AG09309 (cell line): ENCODE measurements around the gene ZNF618.

Experiments
- DNase-seq: peaks from one replicate; pipeline ENCODE4 v3.0.0-alpha.2; 2010; ENCODE audit warnings: low read depth
- H3K4me3 ChIP-seq: 2 replicates; pipeline ENCODE4 v1.5.1; 2011; ENCODE audit warnings: mild to moderate bottlenecking, low read depth, low read length, moderate library complexity; ENCODE audit not compliant: control insufficient read depth
- CTCF ChIP-seq: IDR thresholded peaks from 2 replicates; pipeline ENCODE4 v1.5.1; 2011; ENCODE audit warnings: mild to moderate bottlenecking, low read depth, low read length, inconsistent platforms; ENCODE audit not compliant: insufficient read depth, control insufficient read depth; ENCODE audit errors: missing control alignments

The ZNF618 gene

GRCh38 chr9:113928269-113928668, 52.2 kb downstream of the ZNF618 start:
- no peak for TF ChIP-seq CTCF
- H3K4me3 ChIP-seq = no peak overlapping the region
- DNase-seq = no peak

DNA sequence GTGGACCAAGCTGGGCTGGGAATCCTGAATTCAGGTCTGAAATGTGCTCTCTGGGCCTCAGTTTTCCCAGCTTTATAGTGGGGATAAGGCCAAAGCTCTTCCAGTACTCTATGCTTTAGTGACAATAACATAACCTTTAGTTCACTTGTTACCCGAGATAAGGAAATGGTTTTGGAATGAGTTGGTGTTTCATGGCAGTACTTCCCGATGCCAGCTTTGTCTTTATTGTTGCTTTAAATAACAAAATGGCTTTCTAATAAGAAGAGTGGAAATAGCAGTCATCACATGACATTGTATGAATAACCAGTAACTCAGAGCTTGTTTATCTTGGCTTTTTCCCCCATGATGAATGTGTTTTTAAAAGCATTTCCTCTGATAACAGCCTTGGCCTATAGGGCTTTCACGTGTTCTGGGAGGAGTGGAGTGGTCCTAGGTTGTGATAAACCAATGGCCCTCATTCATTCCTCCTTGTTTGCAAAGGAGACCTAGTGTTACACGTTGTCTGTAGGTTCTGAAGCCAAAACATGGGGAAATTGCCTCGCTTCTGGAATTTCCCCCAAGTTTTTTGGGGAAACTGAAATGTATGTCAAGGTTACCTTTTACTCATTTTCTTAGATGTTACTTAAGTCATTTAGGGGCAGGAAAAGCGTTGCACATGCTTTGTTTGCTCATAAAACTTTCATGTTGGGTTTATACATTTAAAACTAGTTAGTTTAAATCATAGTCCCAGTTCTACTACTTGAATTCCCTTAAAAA, 53.7 kb downstream of the ZNF618 start:
- no peak overlapping the region for H3K4me3 ChIP-seq
- DNase-seq = peak; percentile 17
- TF ChIP-seq CTCF = no peak

DNA sequence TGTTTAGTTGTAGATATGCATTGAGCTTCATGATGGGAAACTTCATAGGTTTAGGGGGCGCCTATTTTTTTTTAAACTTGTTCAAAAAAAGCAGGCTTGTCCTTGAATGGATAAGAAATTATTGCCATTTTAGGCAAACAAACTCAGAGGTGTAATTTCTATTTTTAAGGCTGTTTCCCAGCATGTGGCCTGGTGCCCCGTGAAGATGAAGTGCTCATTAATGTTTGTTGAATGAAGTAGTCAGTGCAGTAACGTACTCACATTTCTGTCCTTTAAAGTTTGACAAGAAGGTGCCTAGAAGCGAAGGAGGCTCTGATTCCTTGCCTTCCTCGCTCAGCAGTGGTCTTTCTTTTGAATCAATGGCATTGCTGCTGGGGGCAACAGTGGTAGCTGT, 54.3 kb downstream of the ZNF618 start:
- no peak overlapping the region for H3K4me3 ChIP-seq
- DNase-seq = no peak
- no peak for TF ChIP-seq CTCF

DNA sequence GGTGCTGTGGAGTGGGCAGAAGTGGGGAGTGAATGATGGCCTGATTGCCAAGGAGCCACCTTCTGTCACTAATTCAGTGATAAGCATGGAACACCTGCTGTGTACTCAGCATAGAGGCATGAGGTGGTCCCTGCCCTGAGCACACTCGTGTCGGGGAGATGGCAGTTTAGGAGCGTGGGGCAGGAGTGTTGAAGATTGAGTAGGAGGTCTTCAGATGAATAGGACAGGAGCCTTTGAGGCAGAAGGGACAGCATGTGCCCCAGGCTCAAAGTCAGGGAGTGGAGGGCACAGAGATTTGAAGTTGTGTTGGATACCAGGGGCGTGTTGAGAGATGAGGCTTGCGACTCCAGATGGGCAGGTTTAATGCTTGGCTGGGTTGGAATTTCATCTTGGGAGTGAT, 55.0 kb downstream of the ZNF618 start:
- no peak for DNase-seq
- TF ChIP-seq CTCF = no peak
- no peak overlapping the region for H3K4me3 ChIP-seq

- no peak for TF ChIP-seq CTCF
- H3K4me3 ChIP-seq = no peak overlapping the region
- no peak for DNase-seq
Observed at GRCh38 chr9:113931777-113932176, 55.7 kb downstream of the ZNF618 start.

- no peak for DNase-seq
- no peak for TF ChIP-seq CTCF
- H3K4me3 ChIP-seq = no peak overlapping the region
Observed at GRCh38 chr9:113932906-113933584, 56.9 kb downstream of the ZNF618 start.
